Neural cell (in vitro differentiated cells): ENCODE results near the gene BTBD19.

Experiments used
- CTCF ChIP-seq: fragments of 450-650 bp; IDR thresholded peaks from 2 replicates; pipeline ENCODE4 v1.5.1; 2014; ENCODE audit warnings: antibody characterized with exemption, mild to moderate bottlenecking, moderate library complexity; ENCODE audit not compliant: poor library complexity, severe bottlenecking
- EZH2 ChIP-seq: fragments of 200-600, 300-800 bp; shearing (Covaris generic), sonication (generic); IDR thresholded peaks from 2 replicates; pipeline ENCODE4 v1.6.1; 2014; ENCODE audit warnings: antibody characterized with exemption, low read length, borderline replicate concordance, mild to moderate bottlenecking; ENCODE audit not compliant: insufficient read depth, poor library complexity, severe bottlenecking

- TF ChIP-seq EZH2 (no peak), CTCF (no peak)
These were observed 49.1 kb downstream of the BTBD19 start for GRCh38 chr1:44857446-44857845.
